HepG2 (cell line): ENCODE results near the gene HAPLN3. TPM values are rescaled to one million over a fixed set of nuclear protein-coding genes. Genes with fewer than 3 reads are reported as not detected.

Source experiments
- ATAC-seq: fragments of 200-7000 bp; cut with Tn5 transposase; 3 replicates; pipeline ENCODE4 v1.9.1; 2020; ENCODE audit warnings: mild to moderate bottlenecking, moderate library complexity
- BruUV-seq: library from RNA; stranded (reverse); fragments of 400-500 nt; replicated peaks from 2 replicates; lab custom pipeline; 2021; lab: Mats Ljungman, UMichigan
- CTCF ChIA-PET: fragments of 300-600 bp; formaldehyde crosslinking; extraction: SDS; loops from one replicate; lab custom pipeline; 2021; ENCODE audit warnings: low total read pairs, inconsistent platforms, low intra/inter-chr PET ratio; lab: Yijun Ruan, JAX
- POLR2A ChIA-PET: fragments of 350-600 bp; sonication (Branson Sonifier 250); formaldehyde crosslinking; loops from one replicate; lab custom pipeline; 2020; ENCODE audit warnings: antibody characterized with exemption, inconsistent platforms; lab: Yijun Ruan, JAX
- DNase-seq: peaks from one replicate; pipeline ENCODE4 v3.0.0-alpha.2; 2015; ENCODE audit warnings: low spot score
- FAIRE-seq: peaks from 3 replicates; lab custom pipeline; 2011; peaks lifted over from hg19 to GRCh38; lab: Jason Lieb, UNC
- H2AFZ ChIP-seq: one replicate; pipeline ENCODE4 v1.6.1; 2011; ENCODE audit warnings: low read length, inconsistent platforms
- H3K27ac ChIP-seq: fragments of 300-600 bp; 3 replicates; pipeline ENCODE4 v1.8.0; 2011; ENCODE audit warnings: mixed run types, mild to moderate bottlenecking, mixed read lengths, low read length, inconsistent platforms; ENCODE audit not compliant: insufficient read depth; ENCODE audit errors: extremely low read length
- H3K27me3 ChIP-seq, 2 experiments: fragments of 200-600 bp in 1 of 2; 2 replicates in 1 of 2; 3 replicates in 1 of 2; pipeline versions ENCODE4 v1.6.0 to v1.8.0; 2011; ENCODE audit warnings: low read length in 2 of 2, mild to moderate bottlenecking in 2 of 2, moderate library complexity in 2 of 2, inconsistent platforms in 1 of 2; ENCODE audit not compliant: insufficient read depth in 2 of 2, control insufficient read depth in 1 of 2
- H3K36me3 ChIP-seq, 2 experiments: fragments of 200-600 bp in 1 of 2; replicated peaks in 1 of 2; 2 replicates in 1 of 2; 3 replicates in 1 of 2; pipeline versions ENCODE4 v1.5.1 to v1.8.0; 2011; ENCODE audit warnings: low read length in 2 of 2, inconsistent platforms in 1 of 2; ENCODE audit not compliant: insufficient read depth in 2 of 2, control insufficient read depth in 1 of 2
- H3K4me1 ChIP-seq: 2 replicates; pipeline ENCODE4 v1.5.1; 2012; ENCODE audit warnings: low read length, inconsistent platforms; ENCODE audit not compliant: insufficient read depth
- H3K4me2 ChIP-seq: 2 replicates; pipeline ENCODE4 v1.6.0; 2011; ENCODE audit warnings: low read depth, low read length, inconsistent platforms
- H3K4me3 ChIP-seq, 3 experiments: fragments of 200-600 bp in 1 of 3; sonication (generic), shearing (Covaris generic) in 1 of 3; replicated peaks in 1 of 3; 2 replicates each; pipeline ENCODE4 v1.5.1; 2011 to 2016; ENCODE audit warnings: low read length in 3 of 3, inconsistent platforms in 2 of 3, low read depth in 2 of 3, mild to moderate bottlenecking in 2 of 3, control low read depth in 1 of 3, mixed read lengths in 1 of 3; ENCODE audit not compliant: insufficient read depth in 1 of 3
- H3K79me2 ChIP-seq: one replicate; pipeline ENCODE4 v1.6.1; 2011; ENCODE audit warnings: low read length, inconsistent platforms; ENCODE audit not compliant: insufficient read depth
- H3K9ac ChIP-seq: 2 replicates; pipeline ENCODE4 v1.6.0; 2011; ENCODE audit warnings: mild to moderate bottlenecking, low read depth, low read length, inconsistent platforms; ENCODE audit not compliant: insufficient read depth
- H3K9me3 ChIP-seq: 2 replicates; pipeline ENCODE4 v1.5.1; 2012; ENCODE audit warnings: mild to moderate bottlenecking, low read length
- H4K20me1 ChIP-seq: 2 replicates; pipeline ENCODE4 v1.6.0; 2011; ENCODE audit warnings: inconsistent platforms, mild to moderate bottlenecking, low read length, moderate library complexity; ENCODE audit not compliant: insufficient read depth
- ARID2 ChIP-seq: sonication (generic); formaldehyde crosslinking; IDR thresholded peaks from 2 replicates; pipeline ENCODE4 v1.8.1; 2022; ENCODE audit warnings: mild to moderate bottlenecking, missing genetic modification reagents, borderline replicate concordance
- BRD4 ChIP-seq: sonication (generic); formaldehyde crosslinking; IDR thresholded peaks from 2 replicates; pipeline ENCODE4 v1.4.0; 2020; ENCODE audit warnings: missing genetic modification reagents
- DPF2 ChIP-seq: sonication (generic); formaldehyde crosslinking; IDR thresholded peaks from 2 replicates; pipeline ENCODE4 v1.4.0; 2020; ENCODE audit warnings: mild to moderate bottlenecking, low read depth, missing genetic modification reagents, borderline replicate concordance
- HMG20A ChIP-seq: IDR thresholded peaks from 2 replicates; pipeline ENCODE4 v1.6.1; 2016; ENCODE audit warnings: borderline replicate concordance
- HNF1A ChIP-seq, 2 experiments: sonication (generic) in 1 of 2; formaldehyde crosslinking in 1 of 2; IDR thresholded peaks; 2 replicates each; pipeline versions ENCODE4 v1.4.0 to v1.6.1; 2016 to 2020; ENCODE audit warnings: borderline replicate concordance in 1 of 2, low read depth in 1 of 2, mild to moderate bottlenecking in 1 of 2, missing genetic modification reagents in 1 of 2
- PHF21A ChIP-seq: sonication (generic); formaldehyde crosslinking; IDR thresholded peaks from 2 replicates; pipeline ENCODE4 v1.5.0; 2020; ENCODE audit warnings: mild to moderate bottlenecking, missing genetic modification reagents
- ZFP36L2 ChIP-seq: sonication (generic); formaldehyde crosslinking; IDR thresholded peaks from 2 replicates; pipeline ENCODE4 v1.4.0; 2020; ENCODE audit warnings: missing genetic modification reagents
- ZNF24 ChIP-seq: fragments of 450-650 bp; IDR thresholded peaks from 2 replicates; pipeline ENCODE4 v1.6.1; 2017; ENCODE audit warnings: antibody characterized with exemption, mild to moderate bottlenecking
- ZNF260 ChIP-seq: sonication (generic); formaldehyde crosslinking; IDR thresholded peaks from 2 replicates; pipeline ENCODE4 v1.4.0; 2020; ENCODE audit warnings: missing genetic modification reagents, low read depth, mild to moderate bottlenecking, borderline replicate concordance
- ZNF562 ChIP-seq: sonication (generic); formaldehyde crosslinking; IDR thresholded peaks from 2 replicates; pipeline ENCODE4 v1.8.0; 2022; ENCODE audit warnings: missing genetic modification reagents, borderline replicate concordance
- ZNF619 ChIP-seq: sonication (generic); formaldehyde crosslinking; IDR thresholded peaks from 2 replicates; pipeline ENCODE4 v1.4.0; 2020; ENCODE audit warnings: mild to moderate bottlenecking, missing genetic modification reagents
- ZSCAN12 ChIP-seq: sonication (generic); formaldehyde crosslinking; IDR thresholded peaks from 2 replicates; pipeline ENCODE4 v1.9.0; 2021; ENCODE audit warnings: mild to moderate bottlenecking, missing genetic modification reagents
- WGBS: methylation state at CpG from one replicate; pipeline ENCODE4 v1.1.6; 2017; ENCODE audit warnings: low lambda C conversion rate; 5-methylcytosine and 5-hydroxymethylcytosine counted together
- in situ Hi-C: cut with HindIII; loops from 2 replicates; pipeline ENCODE4 v1.10.0; 2017; ENCODE audit warnings: low pct_unique_long_range_greater_than_20kb; ENCODE audit not compliant: extremely low pct_ligation_motif_present
- intact Hi-C: fragments of 100-400 bp; cut with micrococcal nuclease; formaldehyde crosslinking; loops from one replicate; pipeline ENCODE4 v1.10.0; 2022; ENCODE audit not compliant: unreplicated experiment
- polyA plus RNA-seq, 8 experiments: library from polyadenylated mRNA; depleted of rRNA in 3 of 8; stranded (reverse) in 7 of 8; unstranded in 1 of 8; fragments of >200 nt; fragmentation: Illumina TruSeq in 4 of 8; extraction: Trizol in 4 of 8; gene quantifications; 2 replicates each; pipeline versions ENCODE4 v1.2.1 to v1.2.3, GENCODE V29; 2011 to 2016; ENCODE audit warnings: low read depth in 4 of 8, missing spikeins in 1 of 8, mixed read lengths in 1 of 8; ENCODE audit not compliant: insufficient read depth in 1 of 8
- total RNA-seq, 5 experiments: library from RNA; depleted of rRNA; stranded (reverse); fragments of >200 nt; fragmentation: Illumina TruSeq; extraction: Trizol; gene quantifications; 2 replicates each; pipeline ENCODE4 v1.2.3, GENCODE V29; 2016; ENCODE audit warnings: low read depth in 1 of 5
- TF ChIP-seq, protein P1 (sequence below): sonication (generic); formaldehyde crosslinking; IDR thresholded peaks from 2 replicates; pipeline ENCODE4 v1.4.0; 2020; ENCODE audit warnings: mild to moderate bottlenecking, missing genetic modification reagents

Gene HAPLN3
- total and polyA plus RNA-seq, 2 of the 13 experiments (the other 11 are each of a cell fraction or from before 2014, with no cell fraction given), result 0.09 TPM; not detected in 1

DNA sequence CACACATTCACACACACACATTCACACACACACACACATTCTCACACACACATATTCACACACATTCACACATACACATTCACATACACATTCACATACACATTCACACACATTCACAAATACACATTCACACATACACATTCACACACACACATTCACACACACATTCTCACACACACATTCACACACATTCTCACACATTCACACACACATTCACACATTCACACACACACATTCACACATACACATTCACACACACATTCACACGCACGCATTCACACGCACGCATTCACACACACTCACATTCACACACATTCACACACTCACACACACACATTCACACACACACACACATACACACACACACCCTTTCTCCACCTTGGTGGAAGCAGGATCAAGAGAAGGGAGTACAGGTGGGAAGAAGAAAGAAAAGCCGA, 5.7 kb upstream of the HAPLN3 start:
- Histone ChIP-seq H4K20me1 (0 out of 2 replicates have a peak, but pooled peaks cover 3% of the 10 kb centered on the region), H3K4me1 (peaks cover 27% of the 10 kb centered on the region), H3K27ac (no peak overlapping the region), H3K4me2 (no peak overlapping the region), H2AFZ (no peak overlapping the region), H3K9ac (no peak overlapping the region), H3K4me3 (no peak overlapping the region), H3K27me3 (peaks cover 0 to 7% of the 10 kb centered on the region in 2 experiments; a peak in 2 of 5 replicates), H3K9me3 (no peaks in the 10 kb centered on the region), H3K79me2 (no peaks in the 10 kb centered on the region), H3K36me3 (no peaks in the 10 kb centered on the region)
- POLR2A ChIA-PET, result no interaction called here
- no peak for FAIRE-seq
- intact Hi-C loops, result no loop called here
- DNase-seq, result no peak
- TF ChIP-seq ZNF260 (no peak), ZNF619 (CRISPR knock-in tag) (no peak), ZNF562 (CRISPR knock-in tag) (no peak), ZSCAN12 (CRISPR knock-in tag) (no peak), PHF21A (no peak), ARID2 (CRISPR knock-in tag) (no peak), HNF1A (IDR thresholded peaks at IDR 0.05; ENCODE audit: low read depth) (no peak), HNF1A (CRISPR knock-in tag; IDR thresholded peaks at IDR 0.05; ENCODE audit: borderline replicate concordance) (no peak), DPF2 (CRISPR knock-in tag) (no peak), ZNF24 (no peak), BRD4 (CRISPR knock-in tag) (no peak), ZFP36L2 (CRISPR knock-in tag) (no peak), HMG20A (CRISPR knock-in tag) (no peak)
- TF ChIP-seq, protein P1, sequence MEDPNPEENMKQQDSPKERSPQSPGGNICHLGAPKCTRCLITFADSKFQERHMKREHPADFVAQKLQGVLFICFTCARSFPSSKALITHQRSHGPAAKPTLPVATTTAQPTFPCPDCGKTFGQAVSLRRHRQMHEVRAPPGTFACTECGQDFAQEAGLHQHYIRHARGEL (CRISPR knock-in tag), result no peak
- no peak for ATAC-seq
- CTCF ChIA-PET, result no interaction called here
- in situ Hi-C loops, result loop anchor here (5.0 to 10.0 kb wide), 2 partner anchors 101 to 274 kb away; no protein-coding TSS in a partner anchor
- BruUV-seq, result no TSS peak
- 75% methylated on average over 5 of the region's 5 CpGs for WGBS
